HG03520 (cell line): ENCODE data around the gene KATNB1.
"Not testable (repeated sequence)": the region's sequence is repeated elsewhere in the genome, so short reads cannot be mapped to it uniquely, and the experiment has no call there.

Experiments
- ATAC-seq: cut with Tn5 transposase; IDR thresholded peaks from one replicate; pipeline ENCODE4 v1.9.1; 2021; ENCODE audit warnings: mild to moderate bottlenecking, moderate library complexity; ENCODE audit not compliant: unreplicated experiment

KATNB1 gene

DNA sequence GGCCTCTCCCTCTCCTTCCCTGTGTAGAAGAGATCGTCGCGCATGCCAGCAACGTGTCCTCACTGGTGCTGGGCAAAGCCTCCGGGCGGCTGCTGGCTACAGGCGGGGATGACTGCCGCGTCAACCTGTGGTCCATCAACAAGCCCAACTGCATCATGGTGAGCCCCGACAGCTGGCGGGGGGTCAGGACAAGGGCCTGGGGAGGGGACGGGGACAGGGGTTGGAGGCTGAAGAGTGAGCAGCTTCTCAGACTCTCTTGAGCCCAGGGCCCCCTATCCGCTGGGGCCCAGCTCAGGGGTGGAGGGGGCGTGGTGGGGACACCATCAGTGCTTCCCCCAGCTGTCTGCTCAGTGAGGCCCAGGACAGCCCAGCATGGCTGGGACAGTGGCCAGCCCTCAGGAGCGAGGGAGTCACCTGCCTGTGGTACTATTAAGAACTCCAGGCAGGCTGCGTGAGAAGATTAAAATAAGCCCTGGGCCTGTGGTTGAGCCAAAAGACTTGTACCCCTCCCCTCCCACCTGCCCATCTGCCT, 6.2 kb downstream of the KATNB1 start:
- no peak for ATAC-seq

DNA sequence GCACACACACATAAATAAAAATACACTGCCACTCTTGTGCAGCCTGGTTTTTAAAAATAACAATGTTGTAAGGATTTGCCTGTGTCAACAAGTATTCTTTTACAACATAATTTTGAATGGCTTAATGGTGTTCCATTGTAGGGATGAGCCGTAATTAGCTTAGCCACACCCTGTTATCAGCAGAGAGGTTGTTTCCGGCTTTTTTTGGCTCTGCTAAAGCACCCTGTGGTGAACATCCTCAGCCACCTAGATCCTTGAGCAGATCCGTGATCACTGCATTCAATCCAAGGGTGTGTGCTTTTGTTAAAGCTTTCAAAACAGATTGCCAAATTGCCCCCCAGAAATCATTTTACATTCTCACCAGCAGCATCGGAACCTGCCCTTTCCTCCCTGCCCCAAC, 7.0 kb downstream of the KATNB1 start:
- ATAC-seq = no peak

DNA sequence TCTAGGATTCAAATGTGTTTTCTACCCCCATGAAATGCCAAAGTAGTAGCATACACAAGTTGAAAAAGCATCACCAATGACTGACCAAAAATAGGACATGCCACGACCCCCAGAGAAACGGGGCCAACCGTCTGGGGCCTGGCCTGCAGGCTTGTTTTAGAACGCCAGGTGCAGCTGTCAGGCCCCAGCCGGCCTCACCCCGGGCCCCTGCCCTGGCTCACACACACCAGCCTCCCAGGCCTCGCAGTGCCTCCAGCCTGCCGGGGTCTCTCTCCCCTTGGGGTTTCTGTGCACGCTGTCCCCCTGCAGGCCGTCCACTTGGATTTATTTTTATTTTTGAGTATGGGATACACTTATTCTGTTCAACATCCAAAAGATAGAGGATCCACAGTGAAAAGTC, 7.9 kb downstream of the KATNB1 start:
- no peak for ATAC-seq

DNA sequence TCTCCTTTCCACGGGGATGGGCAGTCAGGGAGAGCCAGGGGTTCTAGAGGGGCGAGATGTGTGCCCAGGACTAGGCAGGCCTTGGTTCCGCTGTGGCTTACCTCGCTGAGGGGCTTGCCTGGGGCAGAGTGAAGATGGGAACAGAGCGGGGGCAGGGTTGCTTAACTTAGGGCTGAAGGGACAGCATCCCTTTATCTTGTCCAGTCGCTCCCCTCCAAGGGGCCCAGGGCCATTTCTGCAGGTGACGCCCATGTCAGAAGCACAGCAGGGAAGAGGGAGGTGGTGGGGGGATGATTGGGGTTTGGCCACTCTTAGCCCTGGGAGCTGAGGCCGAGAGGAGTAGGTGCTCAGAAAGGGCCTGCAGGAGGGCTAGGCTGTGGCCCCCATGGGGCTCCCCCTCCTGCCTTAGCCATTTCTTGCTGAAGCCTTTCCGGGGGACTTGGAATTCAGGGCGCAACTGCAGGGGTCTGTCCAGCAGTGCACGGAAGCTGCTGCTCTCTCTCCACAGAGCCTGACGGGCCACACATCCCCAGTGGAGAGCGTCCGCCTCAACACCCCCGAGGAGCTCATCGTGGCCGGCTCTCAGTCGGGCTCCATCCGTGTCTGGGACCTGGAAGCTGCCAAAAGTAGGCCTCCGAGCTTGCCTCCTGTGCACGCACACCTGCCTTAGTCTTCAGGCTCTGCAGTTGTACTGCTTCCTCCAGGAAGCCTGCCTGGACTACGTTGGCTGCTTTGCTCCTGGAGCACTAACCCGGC, 8.5 kb downstream of the KATNB1 start:
- no peak for ATAC-seq

DNA sequence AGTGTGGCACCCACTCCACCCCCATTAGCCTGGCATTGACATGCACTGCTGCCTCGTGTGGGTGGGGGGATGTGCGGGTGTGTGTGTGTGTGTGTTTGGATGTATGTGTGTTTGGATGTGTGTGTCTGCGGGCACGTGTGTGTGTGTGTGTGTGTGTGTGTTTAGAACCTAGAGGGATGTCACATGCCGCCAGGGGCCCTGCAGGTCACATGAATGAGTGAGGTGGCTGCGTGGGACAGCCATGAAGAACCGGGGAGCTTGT, 9.0 kb downstream of the KATNB1 start:
- ATAC-seq = no peak

DNA sequence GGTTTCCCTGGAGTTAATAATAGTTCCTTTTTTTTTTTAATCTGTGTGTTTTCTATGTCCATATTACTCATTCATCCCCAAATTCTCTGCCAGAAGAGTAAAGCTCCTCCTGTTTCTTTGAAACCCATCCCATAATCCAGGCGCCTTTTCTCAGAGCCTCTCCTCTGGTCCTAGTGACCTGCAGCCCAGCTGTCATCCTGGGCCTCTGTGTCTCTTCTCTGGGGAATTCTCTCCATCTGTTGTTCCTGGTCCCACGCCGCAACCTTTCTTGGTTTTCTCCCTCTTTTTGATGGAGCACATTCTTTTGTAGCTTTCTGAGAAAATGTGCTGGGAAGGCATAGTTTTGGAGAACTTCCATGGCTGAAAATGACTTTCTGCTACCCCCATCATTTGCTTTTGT, 10.2 kb downstream of the KATNB1 start:
- ATAC-seq = no peak

DNA sequence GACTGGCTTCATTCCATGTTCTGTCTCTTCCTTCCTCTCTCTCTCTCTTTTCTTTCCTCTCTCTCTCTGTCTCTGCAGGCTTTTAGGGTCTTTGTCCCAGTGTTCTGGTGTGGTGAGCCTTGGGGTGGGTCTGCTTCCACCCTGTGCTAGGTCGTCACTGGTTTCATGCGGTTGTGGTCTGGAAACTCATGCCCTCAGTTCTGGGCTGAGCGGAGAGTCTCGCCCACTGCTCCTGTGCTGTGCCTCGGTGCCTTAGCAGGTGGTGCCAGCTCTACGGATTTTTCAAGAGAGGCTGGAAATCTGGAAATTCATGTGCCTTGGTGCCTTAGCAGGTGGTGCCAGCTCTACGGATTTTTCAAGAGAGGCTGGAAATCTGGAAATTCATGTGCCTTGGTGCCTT, 10.7 kb downstream of the KATNB1 start:
- ATAC-seq = not testable (repeated sequence)

DNA sequence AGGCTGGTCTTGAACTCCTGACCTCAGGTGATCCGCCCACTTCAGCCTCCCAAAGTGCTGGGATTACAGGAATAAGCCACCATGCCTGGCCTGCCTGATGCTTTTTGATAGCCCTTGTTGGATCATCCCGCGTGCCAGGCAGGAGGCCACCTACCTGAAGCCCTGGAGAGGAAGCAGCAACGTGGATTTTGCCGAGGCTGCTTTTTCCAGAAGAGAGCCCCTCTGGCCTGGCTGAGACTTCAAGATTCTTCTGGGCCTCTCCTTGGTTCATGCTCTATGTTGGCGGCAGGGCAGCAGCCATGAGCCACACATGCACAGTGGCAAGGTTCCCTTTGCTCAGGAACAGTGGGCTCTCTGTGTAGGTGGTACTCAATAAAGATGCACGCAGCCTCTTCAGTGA, 11.5 kb downstream of the KATNB1 start:
- no peak for ATAC-seq

DNA sequence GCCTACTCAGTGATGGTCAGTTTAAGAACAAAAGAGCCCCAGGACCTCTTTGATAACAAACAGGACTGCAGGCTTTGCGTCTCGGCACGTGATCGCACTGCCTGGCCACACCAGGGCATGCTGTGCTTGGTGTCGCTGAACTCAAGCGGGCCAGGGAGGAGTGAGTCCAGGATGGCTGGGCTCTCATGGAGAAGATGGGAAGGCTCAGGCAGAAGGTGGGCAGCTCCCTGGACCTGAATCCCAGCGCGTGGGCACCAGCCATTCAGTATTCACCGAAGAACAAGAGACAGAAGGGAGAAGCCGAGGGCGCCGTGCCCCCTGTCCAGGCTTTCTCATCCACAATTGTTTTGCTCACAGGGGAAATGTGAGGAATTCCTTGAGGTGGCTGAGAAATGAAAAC, 11.9 kb downstream of the KATNB1 start:
- no peak for ATAC-seq

DNA sequence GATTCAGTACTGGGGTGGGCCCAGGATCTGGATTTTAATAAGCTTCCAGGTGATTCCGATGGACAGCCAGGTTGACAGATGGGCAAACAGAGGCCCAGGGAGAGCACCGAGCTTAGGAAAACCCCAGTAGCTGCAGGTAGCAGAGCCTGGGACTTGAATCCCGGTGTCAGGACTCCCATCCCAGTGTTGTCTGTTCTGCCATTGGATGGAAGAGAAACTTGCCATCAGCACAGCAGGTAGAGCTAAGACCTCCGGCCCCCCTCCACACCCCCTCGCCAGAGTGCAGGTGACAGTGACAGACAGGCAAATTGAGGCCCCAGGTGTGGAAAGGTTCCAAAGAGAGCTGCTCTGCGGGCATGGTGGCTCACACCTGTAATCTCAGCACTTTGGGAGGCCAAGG, 12.4 kb downstream of the KATNB1 start:
- no peak for ATAC-seq

DNA sequence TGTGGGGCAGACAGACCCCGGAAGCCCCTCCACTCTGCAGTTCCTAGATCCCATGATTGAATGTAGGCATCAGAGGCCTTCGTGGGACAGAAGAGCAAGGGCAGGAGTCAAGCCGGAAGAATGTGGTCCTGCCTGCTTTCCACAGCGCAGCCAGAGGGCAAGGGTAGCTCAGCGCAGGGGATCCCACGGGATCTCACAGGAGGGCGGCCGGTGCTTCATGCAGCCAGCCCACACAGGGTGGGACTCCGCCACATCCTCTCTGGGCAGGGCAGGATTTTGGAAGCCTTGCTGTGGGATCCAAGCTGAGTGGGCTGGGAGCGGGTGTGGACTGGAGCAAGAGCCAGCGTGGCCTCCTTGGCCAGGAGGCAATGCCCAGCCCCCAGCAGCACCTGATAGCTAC, 13.0 kb downstream of the KATNB1 start:
- ATAC-seq = no peak

DNA sequence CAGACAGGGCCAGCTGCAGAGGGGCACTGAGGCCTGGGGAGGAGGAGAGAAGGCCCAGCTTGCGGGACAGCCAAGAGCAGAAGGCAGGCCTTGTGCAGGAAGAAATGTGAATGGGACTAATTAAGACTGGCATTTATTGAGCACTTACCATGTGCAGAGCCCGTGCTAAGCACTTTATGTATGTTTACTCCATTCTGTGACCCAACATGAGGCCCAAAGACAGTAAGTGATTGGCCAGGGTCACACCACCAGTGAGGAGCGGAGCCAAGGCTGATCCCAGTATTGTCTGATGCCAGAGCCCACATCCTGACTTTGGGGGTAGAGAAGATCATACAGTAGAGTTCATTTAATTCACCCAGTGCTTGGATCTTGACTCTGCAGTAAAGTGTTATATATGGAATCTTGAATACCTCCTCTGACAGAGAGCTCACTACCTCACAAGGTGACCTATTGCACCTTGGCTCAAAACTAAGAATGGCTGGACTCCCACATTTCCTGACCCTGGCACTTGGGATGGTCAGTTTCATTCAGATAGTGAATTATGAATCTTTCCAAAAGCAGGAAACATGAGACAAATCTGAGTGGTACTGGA, 13.6 kb downstream of the KATNB1 start:
- ATAC-seq = no peak

DNA sequence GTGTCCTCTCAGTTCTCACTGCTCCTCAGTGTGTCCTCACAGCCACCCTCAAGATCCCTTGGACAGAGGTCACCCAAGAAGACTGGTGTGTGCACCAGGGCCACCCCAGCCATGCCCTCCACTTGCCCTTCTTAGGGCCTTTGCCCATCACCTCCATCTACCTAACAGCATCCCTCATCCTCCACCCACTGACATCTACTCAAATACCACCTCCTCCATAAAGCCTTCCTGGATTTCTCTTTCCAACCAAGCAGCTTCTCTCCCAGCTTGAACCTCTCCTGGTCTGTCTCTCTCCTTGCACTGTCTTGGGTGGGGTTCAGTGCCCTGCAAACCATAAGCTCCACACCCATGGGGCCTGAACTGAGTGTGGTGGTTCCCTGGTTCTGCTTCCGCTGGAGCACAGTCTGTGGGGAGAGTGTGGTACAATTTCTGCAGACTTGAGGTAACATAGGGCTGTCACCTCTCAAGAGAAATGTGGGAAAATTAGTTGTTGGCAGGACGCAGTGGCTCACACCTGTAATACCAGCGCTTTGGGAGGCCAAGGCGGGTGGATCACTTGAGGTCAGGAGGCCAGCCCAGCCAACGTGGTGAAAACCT, 14.4 kb downstream of the KATNB1 start:
- no peak for ATAC-seq

DNA sequence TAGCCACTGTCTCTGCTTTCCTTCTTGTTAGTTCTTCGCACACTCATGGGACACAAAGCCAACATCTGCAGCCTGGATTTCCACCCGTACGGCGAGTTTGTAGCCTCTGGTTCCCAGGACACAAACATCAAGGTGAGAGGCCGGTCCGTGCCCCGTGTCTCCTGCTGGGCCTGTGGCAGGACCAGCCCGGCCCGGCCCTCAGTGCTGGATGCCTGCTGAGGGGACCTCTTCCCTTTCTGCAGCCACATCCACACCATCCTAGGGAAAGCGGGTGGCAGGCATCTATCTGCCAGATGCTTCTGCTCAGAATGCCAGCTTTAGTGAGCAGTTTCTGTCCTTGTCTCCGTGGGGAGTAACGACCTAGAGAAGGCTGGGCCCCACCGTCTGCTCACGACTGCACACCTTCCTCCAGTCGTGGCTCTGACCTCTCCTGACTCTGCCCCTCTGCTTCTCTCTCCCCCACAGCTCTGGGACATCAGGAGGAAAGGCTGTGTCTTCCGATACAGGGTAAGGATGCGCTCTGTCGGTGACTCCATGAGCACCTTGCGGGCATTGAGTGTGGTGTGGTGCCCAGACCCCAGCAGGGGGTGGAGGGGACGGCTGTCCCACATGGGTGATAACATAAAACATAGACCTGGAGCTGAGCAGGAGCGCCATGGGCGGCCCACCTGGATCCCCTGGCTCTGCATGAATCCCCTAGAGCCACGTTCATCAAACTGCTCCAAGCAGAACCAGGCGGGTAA, 15.4 kb downstream of the KATNB1 start:
- ATAC-seq = no peak

DNA sequence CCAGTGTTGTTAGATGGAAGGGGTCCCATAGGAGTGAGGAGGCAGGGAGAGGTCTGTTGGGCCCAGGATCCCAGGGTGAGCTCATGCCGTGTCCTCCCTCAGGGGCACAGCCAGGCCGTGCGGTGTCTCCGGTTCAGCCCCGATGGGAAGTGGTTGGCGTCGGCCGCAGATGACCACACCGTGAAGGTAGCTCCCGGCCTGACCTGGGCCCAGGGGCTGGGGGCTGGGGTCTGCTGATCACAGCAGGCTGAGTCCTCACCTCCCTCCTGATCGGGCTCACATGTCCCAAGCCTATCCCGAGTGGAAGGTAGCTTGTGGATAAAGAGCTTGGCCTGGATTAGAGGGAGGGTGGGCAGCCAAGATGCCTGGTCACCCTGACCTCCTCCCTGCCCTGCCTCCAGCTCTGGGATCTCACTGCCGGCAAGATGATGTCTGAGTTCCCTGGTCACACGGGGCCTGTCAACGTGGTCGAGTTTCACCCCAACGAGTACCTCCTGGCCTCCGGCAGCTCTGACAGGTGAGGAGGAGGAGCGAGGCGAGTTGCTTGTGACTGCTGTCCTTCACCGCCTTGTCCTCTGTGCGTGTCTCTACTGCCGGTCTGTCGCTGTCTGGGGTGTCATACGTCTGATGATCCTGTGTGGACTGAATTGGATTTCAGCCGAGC, 16.1 kb downstream of the KATNB1 start:
- ATAC-seq = no peak

DNA sequence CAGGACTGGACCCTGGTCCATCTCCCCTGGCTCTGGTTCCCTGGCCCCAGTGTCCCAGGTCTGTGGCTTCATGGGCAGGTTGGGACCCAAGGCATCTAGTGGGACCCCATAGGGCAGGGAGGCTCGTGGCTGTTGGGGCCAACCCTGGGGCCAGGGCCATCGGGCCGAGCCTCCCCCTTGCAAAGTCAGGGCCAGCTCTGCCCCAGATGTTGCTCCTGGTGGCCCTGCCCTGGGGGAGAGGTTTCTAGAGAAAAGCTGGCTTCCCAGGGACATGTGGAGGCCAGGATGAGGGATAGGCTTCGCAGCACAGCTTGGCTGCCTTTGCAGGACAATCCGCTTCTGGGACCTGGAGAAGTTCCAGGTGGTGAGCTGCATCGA, 16.6 kb downstream of the KATNB1 start:
- ATAC-seq = no peak

DNA sequence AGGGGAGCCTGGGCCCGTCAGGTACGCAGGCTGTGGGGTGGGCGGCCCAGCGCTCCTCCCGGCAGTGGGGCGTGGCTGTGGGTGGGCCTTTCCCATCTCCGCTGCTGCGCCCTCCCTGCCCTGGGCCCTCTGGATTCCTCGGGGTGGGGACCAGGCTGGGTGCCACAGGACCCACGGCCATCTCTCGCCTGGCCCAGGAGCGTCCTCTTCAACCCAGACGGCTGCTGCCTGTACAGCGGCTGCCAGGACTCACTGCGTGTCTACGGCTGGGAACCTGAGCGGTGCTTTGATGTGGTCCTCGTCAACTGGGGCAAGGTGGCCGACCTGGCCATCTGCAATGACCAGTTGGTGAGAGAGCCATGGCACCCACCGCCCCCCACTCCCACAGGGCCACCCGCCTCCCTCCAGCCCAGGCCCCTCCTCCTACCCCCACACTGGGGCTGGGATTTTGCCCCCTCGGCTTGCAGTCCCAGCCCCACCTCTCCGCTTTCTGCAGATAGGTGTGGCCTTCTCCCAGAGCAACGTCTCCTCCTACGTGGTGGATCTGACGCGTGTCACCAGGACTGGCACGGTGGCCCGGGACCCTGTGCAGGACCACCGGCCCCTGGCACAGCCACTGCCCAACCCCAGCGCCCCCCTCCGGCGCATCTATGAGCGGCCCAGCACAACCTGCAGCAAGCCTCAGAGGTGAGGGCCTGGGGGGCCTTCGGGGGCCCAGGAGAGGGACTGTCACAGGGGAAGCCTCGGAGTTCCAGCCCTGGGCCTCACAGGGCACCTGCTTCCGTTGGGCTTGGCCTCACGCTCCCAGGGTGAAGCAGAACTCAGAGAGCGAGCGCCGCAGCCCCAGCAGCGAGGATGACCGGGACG, 17.2 kb downstream of the KATNB1 start:
- ATAC-seq = no peak

DNA sequence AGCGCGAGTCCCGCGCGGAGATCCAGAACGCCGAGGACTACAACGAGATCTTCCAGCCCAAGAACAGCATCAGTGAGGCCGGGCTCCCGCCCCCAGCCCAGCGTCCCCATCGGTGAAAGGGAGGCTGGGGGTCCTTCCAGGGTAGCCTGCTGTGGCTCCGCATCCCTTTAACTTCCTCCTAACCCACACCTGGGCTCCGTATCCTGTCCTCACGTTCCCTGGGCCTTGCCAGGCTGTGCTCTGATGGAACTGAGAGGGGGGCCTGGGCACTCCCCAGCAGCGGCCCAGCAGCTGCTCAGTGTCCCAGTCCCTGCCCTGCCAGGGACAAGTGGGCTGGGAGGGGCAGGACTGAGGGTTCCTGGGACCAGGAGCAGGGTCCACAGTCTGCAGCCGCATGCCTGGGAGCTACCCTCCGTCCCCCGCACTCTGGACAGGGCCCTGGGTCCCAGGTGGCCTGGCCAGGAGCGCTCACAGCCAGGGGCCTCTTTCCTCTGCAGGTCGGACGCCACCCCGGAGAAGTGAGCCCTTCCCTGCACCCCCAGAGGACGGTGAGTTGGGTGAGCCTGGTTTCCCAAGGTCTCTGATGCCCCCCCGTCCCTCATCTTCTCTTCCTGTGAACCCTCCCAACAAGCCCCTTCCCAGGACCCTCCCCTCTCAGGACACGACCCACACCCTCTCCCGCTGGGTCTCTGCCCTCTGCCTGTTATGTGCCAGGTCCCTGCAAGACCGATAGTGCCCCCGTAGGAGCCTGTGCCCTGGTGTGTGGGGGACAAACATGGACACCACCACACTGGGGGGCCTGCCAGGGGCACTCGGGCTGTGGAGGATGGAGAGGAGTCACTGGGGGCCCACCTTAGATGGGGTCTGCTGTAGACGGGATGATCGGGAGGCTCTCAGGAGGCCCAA, 18.1 kb downstream of the KATNB1 start:
- ATAC-seq = no peak

DNA sequence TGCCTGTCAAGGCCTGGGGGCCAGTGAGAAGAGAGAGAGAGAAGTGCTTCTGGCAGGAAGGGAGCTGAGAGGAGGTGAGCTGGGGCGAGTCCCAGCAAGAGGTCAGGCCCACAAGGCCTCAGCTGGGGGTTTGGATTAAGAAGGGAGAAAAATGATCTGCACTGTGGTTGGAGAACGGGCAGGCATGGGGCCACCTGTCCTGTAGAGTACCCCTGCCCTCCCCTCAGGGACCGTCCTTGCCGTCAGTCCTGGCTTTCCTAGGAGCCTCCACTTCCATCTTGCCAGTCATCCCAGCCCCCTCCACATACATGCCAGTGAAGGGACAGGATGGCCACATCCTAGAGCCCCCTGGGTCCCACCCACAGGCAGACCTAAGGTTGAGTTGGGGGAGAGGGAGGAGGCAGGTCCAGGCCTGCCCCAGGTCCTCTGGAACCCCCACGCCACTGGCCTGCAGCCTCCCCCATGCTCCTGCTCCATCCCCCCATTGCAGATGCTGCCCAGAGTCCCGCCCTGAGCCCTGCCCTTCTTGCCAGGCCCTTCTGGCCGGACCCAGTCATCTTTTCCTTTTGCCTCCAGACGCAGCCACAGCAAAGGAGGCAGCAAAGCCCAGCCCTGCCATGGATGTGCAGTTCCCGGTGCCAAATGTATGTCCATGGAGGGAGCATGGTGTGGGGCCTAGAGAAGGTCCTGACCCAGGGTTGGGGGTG, 18.9 kb downstream of the KATNB1 start:
- no peak for ATAC-seq
